ENCODE results near the gene RNF151.

- TF ChIP-seq GATA3 (IDR thresholded peaks at IDR 0.05; ENCODE audit: low read depth, low read length) (no peak), GATA2 (IDR thresholded peaks at IDR 0.05; ENCODE audit: low read depth, low read length) (no peak)
Measured at GRCh38 chr16:1924095-1924494, 42.6 kb upstream of the RNF151 start.
